Measurements from ENCODE around the gene PSMA5.

PSMA5 gene

DNA sequence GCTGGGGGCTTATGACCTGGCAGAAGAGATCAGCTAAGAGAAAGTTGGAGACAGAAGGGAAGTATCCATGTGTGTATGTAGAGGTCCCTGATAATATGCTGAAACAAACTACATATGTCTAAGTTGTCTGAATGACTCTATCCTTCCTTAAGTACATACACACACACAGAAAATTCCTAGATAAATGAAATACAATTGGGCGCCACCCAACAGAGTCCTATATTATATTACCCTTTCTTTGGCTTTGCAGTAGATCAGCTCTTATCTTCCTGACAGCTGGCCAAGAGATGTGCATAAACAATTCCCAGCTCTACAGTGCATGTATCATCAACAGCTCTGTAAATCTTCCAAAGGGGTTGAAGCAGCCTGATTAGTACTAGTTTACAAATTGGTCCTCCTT, 68.6 kb downstream of the PSMA5 start:
- H3K4me3 Mint-ChIP-seq: no peak overlapping the region
- peaks cover 25% of the 10 kb centered on the region for H3K36me3 Mint-ChIP-seq (ENCODE audit: low read depth)
- no peaks in the 10 kb centered on the region for H3K27me3 Mint-ChIP-seq
- H3K4me1 Mint-ChIP-seq (ENCODE audit: low read depth): peaks cover 27% of the 10 kb centered on the region
- H3K27ac Mint-ChIP-seq: no peak overlapping the region
- no peaks in the 10 kb centered on the region for H3K9me3 Mint-ChIP-seq
- intact Hi-C loops (cut with micrococcal nuclease): loop anchor here (10.0 kb wide), 1 partner anchor 253 kb away; no protein-coding TSS in a partner anchor

DNA sequence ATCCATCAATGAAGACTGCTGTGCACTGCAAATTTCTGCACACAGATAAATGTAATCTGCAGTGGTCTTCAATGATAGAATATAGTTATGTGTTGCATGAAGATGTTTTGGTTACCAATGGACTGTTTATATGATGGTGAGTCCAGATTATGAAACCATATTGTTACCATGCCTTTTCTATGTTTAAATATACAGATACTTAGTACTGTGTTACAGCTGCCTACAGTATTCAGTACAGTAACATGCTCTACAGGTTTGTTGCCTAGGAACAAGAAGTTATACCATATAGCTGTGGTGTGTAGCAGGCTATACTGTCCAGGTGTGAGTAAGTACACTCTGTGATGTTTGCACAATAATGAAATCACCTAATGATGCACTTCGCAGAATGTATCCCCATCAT, 69.3 kb downstream of the PSMA5 start:
- peaks cover 32% of the 10 kb centered on the region for H3K36me3 Mint-ChIP-seq (ENCODE audit: low read depth)
- H3K4me3 Mint-ChIP-seq: no peak overlapping the region
- H3K27me3 Mint-ChIP-seq: no peaks in the 10 kb centered on the region
- no peaks in the 10 kb centered on the region for H3K9me3 Mint-ChIP-seq
- intact Hi-C loops (cut with micrococcal nuclease): loop anchor here (10.0 kb wide), 1 partner anchor 252 kb away; no protein-coding TSS in a partner anchor
- peaks cover 26% of the 10 kb centered on the region for H3K4me1 Mint-ChIP-seq (ENCODE audit: low read depth)
- no peak overlapping the region for H3K27ac Mint-ChIP-seq

DNA sequence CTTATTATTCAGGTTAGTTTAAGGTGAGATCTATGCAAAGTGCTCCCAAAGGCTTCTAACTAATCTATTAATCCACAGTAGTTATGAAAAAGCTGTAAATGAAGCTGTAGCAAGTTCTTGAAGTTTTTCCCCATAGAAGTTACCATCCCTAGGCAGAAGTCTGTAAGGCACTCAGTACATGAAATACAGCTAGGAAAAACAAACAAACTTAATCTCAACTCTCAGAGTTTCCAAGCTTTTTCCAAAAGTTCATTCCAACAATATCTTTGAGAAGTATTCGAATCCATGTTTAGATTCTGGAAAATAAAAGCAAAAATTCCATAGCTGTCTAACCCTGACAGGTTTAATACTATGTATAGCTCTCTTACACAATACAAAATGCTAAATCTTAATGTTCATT, 69.7 kb downstream of the PSMA5 start:
- H3K4me1 Mint-ChIP-seq (ENCODE audit: low read depth): peaks cover 22% of the 10 kb centered on the region
- intact Hi-C loops (cut with micrococcal nuclease): loop anchor here (10.0 kb wide), 1 partner anchor 252 kb away; no protein-coding TSS in a partner anchor
- H3K4me3 Mint-ChIP-seq: no peak overlapping the region
- no peak overlapping the region for H3K27ac Mint-ChIP-seq
- H3K9me3 Mint-ChIP-seq: no peaks in the 10 kb centered on the region
- no peaks in the 10 kb centered on the region for H3K27me3 Mint-ChIP-seq
- peaks cover 36% of the 10 kb centered on the region for H3K36me3 Mint-ChIP-seq (ENCODE audit: low read depth)

DNA sequence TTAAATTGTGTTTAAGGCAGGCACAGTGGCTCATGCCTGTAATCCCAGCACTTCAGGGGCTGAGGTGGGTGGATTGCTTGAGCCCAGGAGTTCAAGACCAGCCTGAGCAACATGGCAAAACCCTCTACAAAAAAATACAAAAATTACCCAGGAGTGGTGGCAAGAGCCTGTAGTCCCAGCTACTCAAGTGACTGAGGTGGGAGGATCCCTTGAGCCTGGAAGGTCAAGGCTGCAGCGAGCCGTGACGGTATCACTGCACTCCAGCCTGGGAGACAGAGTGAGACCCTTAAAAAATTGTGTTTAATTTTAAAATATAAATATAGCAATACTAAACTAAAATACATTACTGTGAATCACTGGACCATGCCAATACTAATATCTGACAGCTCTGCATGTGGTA, 71.3 kb downstream of the PSMA5 start:
- intact Hi-C loops (cut with micrococcal nuclease): loop anchor here (10.0 kb wide), 1 partner anchor 250 kb away; no protein-coding TSS in a partner anchor
- Mint-ChIP-seq H3K36me3 (ENCODE audit: low read depth) (peaks cover 52% of the 10 kb centered on the region), H3K4me3 (no peak overlapping the region), H3K9me3 (no peaks in the 10 kb centered on the region), H3K4me1 (ENCODE audit: low read depth) (peaks cover 10% of the 10 kb centered on the region), H3K27me3 (no peaks in the 10 kb centered on the region), H3K27ac (no peak overlapping the region)

DNA sequence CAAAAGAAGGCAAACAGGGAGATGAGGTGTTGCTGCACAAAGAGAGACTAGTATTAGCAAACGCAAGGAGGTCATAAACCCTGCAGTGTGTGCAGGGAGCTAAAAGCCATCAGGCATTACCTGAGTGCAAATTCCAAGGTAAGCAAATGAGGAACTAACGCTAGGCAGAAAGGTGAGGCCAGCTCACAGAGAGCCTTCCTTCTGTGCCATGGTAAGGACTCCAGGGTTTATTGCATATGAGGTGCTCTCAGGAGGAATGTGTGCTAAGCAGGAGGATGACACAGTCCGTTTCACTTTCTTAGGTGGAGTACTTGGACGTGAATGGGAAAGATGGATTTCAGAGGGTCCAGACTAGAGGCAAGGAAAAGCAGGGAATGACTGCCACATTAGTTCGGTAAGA, 74.8 kb downstream of the PSMA5 start:
- intact Hi-C loops (cut with micrococcal nuclease): loop anchor here (10.0 kb wide), 1 partner anchor 247 kb away; no protein-coding TSS in a partner anchor
- peaks cover 10% of the 10 kb centered on the region for H3K4me1 Mint-ChIP-seq (ENCODE audit: low read depth)
- H3K27me3 Mint-ChIP-seq: no peaks in the 10 kb centered on the region
- H3K4me3 Mint-ChIP-seq: no peak overlapping the region
- peaks cover 82% of the 10 kb centered on the region for H3K36me3 Mint-ChIP-seq (ENCODE audit: low read depth)
- no peak overlapping the region for H3K27ac Mint-ChIP-seq
- no peaks in the 10 kb centered on the region for H3K9me3 Mint-ChIP-seq

DNA sequence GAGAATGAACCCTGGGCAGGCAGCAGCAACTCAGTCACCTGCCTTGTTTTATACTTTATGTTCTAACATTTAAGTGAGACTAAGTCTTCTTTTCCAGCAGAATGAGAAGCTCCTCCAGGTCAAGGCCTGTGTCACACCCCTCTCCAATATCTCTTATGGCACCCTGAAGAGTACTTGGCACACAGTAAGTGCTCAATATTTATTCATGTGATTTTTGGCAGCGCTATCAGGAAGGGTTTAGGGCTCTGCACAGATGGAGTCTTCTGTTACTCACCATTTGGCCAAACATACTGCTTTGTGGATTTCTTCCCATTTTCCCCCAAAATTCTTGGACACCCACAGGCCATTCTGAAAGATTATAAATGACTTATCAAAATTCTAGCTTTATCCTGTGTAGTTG, 75.6 kb downstream of the PSMA5 start:
- no peak overlapping the region for H3K27ac Mint-ChIP-seq
- H3K36me3 Mint-ChIP-seq (ENCODE audit: low read depth): peaks cover 90% of the 10 kb centered on the region
- peaks cover 10% of the 10 kb centered on the region for H3K4me1 Mint-ChIP-seq (ENCODE audit: low read depth)
- H3K4me3 Mint-ChIP-seq: no peak overlapping the region
- intact Hi-C loops (cut with micrococcal nuclease): loop anchor here (10.0 kb wide), 1 partner anchor 246 kb away; no protein-coding TSS in a partner anchor
- no peaks in the 10 kb centered on the region for H3K27me3 Mint-ChIP-seq
- no peaks in the 10 kb centered on the region for H3K9me3 Mint-ChIP-seq

DNA sequence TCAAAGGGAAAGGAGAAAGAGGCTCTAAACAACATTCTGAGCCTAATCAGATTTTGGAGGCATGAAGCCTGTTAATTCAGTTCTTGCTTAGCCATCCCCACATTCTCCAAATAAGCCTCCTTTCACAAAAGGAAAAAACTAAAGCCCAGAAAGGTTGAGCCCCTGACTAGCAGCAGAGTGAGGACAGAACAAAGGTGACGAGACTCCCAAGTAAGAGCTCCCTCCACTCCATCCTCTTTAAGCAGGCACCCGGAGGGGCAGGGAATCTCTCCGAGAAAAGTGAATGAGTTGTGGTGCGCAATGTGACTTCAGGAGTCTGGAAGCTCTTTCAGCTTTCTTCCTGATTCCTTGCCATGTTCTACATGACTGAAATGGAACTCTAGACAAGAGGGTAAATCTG, 76.1 kb downstream of the PSMA5 start:
- Mint-ChIP-seq H3K36me3 (ENCODE audit: low read depth) (peaks cover 95% of the 10 kb centered on the region), H3K9me3 (no peaks in the 10 kb centered on the region), H3K4me1 (ENCODE audit: low read depth) (peaks cover 10% of the 10 kb centered on the region), H3K27ac (no peak overlapping the region), H3K27me3 (no peaks in the 10 kb centered on the region), H3K4me3 (no peak overlapping the region)
- intact Hi-C loops (cut with micrococcal nuclease): loop anchor here (10.0 kb wide), 1 partner anchor 245 kb away; no protein-coding TSS in a partner anchor
